ENCODE measurements around the gene CFAP77.

The CFAP77 gene

DNA sequence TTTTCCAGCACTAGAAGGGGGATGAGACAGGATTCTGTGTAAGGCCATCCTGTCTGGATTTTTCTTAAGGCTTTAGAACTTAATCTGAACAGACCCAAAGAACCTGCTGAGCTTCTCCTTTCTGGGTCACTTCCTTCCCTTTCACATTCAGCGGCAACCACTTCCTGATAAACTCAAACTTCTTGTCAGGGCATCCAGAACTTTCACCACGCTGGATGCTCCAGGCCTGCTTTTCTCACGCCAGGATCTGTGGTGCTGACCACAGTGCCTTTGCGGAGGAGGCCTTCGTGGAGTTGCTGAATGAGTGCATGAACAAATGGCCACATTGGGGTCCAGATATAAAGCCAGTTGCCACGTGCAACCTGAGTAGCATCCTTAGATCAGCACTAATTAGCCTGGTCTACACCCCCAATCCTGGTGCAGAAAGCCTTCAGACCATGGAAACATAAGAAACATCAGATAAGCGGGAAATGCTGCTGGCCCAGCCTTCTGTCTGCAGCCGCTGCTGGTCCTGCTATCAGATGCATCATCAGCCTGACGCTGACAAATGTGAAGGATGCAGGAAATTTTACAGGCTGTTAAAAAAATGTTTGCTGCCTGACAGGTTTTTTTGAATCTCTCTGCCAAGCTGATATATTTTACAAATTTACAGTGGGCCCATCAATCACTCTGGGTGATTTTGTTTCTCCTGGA is 97.1 kb downstream of the CFAP77 start:
- Mint-ChIP-seq H3K27ac (no peak overlapping the region), H3K4me1 (peaks cover 20% of the 10 kb centered on the region), H3K36me3 (ENCODE audit: low read depth) (no peaks in the 10 kb centered on the region), H3K4me3 (no peak overlapping the region), H3K9me3 (no peaks in the 10 kb centered on the region), H3K27me3 (ENCODE audit: low read depth) (peaks cover 67% of the 10 kb centered on the region)
- no peak for TF ChIP-seq CTCF (IDR thresholded peaks at IDR 0.05; ENCODE audit: unreplicated experiment in 3 of 3)

DNA sequence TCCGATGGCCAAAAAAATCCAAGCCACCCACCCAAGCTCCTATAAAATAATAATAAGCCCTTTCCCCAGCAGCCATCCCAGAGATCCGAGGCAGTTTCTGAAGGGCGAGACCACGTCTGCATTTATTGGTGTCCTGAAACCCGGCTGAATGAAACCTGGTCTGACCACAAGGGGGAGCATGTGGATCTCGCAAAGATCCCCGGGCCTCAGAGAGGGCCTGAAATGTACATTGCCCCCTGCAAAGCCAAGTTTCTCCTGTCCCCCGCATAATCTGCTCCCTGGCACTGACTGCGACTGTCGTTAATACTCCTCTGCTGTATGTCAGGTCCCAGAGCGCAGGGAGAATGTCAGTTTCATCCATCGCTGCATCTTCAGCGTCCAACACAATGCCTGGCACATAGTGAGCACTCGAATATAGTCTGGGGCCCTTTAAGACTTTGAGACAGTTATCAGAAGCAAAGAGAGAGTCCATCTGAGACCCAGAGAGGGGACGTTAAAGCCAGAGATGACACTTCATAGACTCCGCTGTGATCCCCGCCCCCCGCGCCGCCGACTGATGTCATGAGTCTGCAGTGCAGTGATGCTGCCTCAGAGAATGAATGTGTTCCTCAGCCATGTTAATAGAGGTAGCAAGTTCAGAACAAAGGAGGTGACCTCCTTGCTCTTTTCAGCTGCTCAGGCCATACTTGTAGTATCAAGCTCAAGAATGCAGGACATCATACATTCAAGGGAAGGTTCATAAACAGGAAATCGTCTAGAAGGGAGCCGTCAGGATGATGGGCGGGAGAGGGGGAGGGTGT is 97.9 kb downstream of the CFAP77 start:
- H3K27me3 Mint-ChIP-seq (ENCODE audit: low read depth) = peaks cover 71% of the 10 kb centered on the region
- no peaks in the 10 kb centered on the region for H3K9me3 Mint-ChIP-seq
- peak overlapping the region in 2 of 3 experiments; percentile 37 to 62 for H3K27ac Mint-ChIP-seq
- H3K4me3 Mint-ChIP-seq = no peak overlapping the region
- H3K36me3 Mint-ChIP-seq (ENCODE audit: low read depth) = no peaks in the 10 kb centered on the region
- peak; percentile 76 to 81 (median 78) for TF ChIP-seq CTCF (IDR thresholded peaks at IDR 0.05; ENCODE audit: unreplicated experiment in 3 of 3)
- peaks cover 20% of the 10 kb centered on the region for H3K4me1 Mint-ChIP-seq

GRCh38 chr9:132509928-132510874 is 100.2 kb downstream of the CFAP77 start:
- Mint-ChIP-seq H3K4me1 (peaks cover 20% of the 10 kb centered on the region), H3K4me3 (no peak overlapping the region), H3K9me3 (no peaks in the 10 kb centered on the region), H3K27ac (peak overlapping the region; percentile 67 to 86 (median 74)), H3K27me3 (ENCODE audit: low read depth) (peaks cover 61% of the 10 kb centered on the region), H3K36me3 (ENCODE audit: low read depth) (no peaks in the 10 kb centered on the region)
- no peak for TF ChIP-seq CTCF (IDR thresholded peaks at IDR 0.05; ENCODE audit: unreplicated experiment in 3 of 3)

GRCh38 chr9:132511191-132511999 is 101.4 kb downstream of the CFAP77 start:
- no peak overlapping the region for H3K4me3 Mint-ChIP-seq
- H3K27me3 Mint-ChIP-seq (ENCODE audit: low read depth) = peaks cover 57% of the 10 kb centered on the region
- TF ChIP-seq CTCF (IDR thresholded peaks at IDR 0.05; ENCODE audit: unreplicated experiment in 3 of 3) = no peak
- H3K9me3 Mint-ChIP-seq = no peaks in the 10 kb centered on the region
- peaks cover 20% of the 10 kb centered on the region for H3K4me1 Mint-ChIP-seq
- no peaks in the 10 kb centered on the region for H3K36me3 Mint-ChIP-seq (ENCODE audit: low read depth)
- H3K27ac Mint-ChIP-seq = no peak overlapping the region

DNA sequence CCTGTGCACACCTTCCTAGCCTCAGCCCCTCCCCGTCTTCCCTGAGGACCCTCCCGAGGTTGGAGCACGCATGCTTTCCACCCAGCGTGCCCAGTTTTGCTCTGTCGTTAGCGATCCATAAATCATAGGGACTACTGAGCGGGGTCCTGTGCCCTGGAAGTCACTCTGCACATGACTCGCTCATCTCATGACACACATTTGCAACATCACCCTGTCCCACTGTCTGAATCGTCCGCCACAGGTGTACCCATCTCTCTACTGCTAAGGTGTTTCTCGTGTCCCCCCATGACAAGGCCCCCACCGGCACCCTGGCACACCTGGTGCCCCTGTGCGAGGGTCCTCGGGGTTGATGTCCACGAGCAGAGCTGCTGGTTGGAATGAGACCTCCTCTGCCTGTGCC is 103.4 kb downstream of the CFAP77 start:
- Mint-ChIP-seq H3K36me3 (ENCODE audit: low read depth) (no peaks in the 10 kb centered on the region), H3K4me1 (peaks cover 12% of the 10 kb centered on the region), H3K27ac (no peak overlapping the region), H3K9me3 (no peaks in the 10 kb centered on the region), H3K4me3 (no peak overlapping the region), H3K27me3 (ENCODE audit: low read depth) (peaks cover 56% of the 10 kb centered on the region)
- TF ChIP-seq CTCF (IDR thresholded peaks at IDR 0.05; ENCODE audit: unreplicated experiment in 3 of 3) = no peak
